HG03135 (cell line): ENCODE measurements around the gene FASTK.
"Not testable (repeated sequence)": the region's sequence is repeated elsewhere in the genome, so short reads cannot be mapped to it uniquely, and the experiment has no call there.

Experiments used
- ATAC-seq: cut with Tn5 transposase; IDR thresholded peaks from one replicate; pipeline ENCODE4 v1.9.1; 2021; ENCODE audit warnings: mild to moderate bottlenecking, moderate library complexity; ENCODE audit not compliant: unreplicated experiment

FASTK gene

DNA sequence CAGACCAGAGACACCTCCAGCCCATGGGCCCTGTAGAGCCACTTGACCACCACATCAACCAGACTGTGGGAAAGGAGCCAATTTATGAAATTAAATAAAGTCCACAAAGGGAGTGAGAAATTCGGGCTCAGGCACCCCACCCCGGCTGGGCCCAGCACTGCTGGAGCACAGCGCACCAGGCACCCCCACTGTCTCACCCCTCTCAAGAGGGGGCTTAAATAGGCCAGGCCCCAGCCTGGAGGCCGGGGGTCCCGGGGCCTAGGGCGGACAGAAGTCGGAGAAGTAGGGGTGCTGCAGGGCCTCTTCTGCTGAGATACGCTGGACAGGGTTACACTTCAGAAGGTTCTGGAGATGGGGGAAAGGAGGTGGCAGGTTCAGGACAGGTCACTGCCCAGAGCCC, 26.9 kb downstream of the FASTK start:
- ATAC-seq: no peak

- ATAC-seq: no peak
Measured at GRCh38 chr7:151053096-151053495, 27.5 kb downstream of the FASTK start.

GRCh38 chr7:151051108-151051507, 29.5 kb downstream of the FASTK start:
- ATAC-seq: no peak

- ATAC-seq: no peak
Measured at GRCh38 chr7:151048911-151049463, 31.6 kb downstream of the FASTK start.

GRCh38 chr7:151047976-151048815, 32.4 kb downstream of the FASTK start, which contains the start of gene ASIC3:
Gene ASIC3 (plus strand): TSS chr7:151048531. CDS start chr7:151048886, 355 bp downstream.
- no peak for ATAC-seq

DNA sequence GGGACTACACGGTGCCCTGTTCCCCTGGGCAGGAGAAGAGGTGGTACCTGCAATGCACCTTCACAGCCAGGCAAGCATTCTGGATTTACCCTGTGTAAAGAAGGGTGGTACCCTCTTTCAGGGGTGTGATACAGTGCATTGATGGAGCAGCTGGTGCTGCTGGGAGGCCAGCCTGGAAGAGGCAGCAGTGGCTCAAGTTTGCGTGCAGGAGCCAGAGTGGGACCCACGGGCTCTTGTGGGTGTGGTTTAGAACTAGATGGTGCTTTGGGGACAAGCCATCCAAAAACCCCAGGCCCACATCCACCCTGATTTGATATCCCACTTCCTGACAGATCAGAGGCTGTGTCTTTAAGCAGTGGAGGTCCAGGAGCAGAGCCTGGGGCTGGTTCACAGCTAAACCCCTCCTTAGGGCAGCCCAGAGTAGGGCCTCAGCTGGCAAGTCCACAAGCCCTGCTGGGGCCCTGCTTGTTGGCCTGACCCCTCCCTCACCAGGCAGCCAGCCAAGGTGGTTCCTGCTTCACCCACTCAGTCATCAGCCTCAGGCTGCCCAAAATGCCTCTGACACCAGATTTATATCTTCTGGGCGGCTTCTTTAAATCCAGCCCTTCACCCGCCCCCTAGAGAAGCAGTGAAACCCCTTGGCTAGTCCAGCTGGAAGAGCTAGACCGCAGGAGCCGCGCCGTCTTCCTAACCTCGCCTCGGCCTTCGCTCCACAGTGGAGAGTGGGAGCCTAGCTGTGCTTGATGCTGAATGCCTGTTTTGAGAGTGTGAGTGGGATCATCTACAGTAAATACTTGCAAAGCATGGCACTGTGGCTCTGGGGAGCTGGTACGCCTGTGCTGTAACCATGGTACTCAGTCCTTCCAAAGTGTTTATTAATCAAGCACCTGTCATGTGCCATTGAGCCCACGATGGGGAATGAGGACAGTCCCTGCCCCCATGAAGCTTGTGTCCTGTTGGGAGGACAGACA, 33.7 kb downstream of the FASTK start:
- ATAC-seq: no peak

- ATAC-seq: no peak
Measured at GRCh38 chr7:151045967-151046366, 34.6 kb downstream of the FASTK start.

DNA sequence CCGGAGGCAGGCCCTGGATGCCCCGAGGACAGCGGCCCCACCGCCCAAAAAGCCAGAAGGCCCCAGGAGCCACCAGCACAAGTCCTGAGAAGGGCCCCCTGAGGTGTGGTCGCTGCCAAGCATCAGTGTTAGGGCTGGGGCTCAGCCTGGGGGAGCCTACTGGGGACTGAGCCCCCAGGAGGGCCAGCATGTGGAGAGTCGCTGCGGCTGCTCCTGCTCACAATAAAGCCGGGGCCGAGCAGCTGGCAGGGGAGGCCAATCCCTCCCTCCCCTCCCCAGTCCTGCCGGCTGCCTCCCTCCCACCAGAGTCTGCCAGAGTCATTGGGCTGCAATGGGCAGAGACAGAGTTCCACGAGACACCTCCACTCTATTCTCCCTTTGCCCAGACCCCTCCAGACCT, 35.3 kb downstream of the FASTK start:
- no peak for ATAC-seq

DNA sequence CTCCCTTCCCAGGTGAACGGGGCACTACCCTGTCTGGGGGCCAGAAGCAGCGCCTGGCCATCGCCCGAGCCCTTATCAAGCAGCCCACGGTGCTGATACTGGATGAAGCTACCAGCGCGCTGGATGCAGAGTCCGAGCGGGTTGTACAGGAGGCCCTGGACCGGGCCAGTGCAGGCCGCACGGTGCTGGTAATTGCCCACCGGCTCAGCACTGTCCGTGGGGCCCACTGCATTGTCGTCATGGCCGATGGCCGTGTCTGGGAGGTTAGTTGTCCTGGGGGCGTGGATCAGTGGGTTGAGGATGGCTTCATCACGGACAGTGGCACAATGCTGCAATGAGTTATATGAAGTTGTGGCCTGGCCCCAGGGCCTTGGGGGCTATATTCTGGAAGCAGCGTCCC, 36.6 kb downstream of the FASTK start:
- no peak for ATAC-seq

DNA sequence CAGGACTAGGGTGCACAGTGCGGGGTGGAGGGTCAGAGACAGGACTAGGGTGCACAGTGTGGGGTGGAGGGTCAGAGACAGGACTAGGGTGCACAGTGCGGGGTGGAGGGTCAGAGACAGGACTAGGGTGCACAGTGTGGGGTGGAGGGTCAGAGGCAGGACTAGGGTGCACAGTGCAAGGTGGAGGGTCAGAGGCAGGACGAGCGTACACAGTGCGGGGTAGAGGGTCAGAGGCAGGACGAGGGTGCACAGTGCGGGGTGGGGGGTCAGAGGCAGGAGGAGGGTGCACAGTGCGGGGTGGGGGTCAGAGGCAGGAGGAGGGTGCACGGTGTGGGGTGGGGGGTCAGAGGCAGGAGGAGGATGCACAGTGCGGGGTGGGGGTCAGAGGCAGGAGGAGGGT, 37.2 kb downstream of the FASTK start:
- not testable (repeated sequence) for ATAC-seq

DNA sequence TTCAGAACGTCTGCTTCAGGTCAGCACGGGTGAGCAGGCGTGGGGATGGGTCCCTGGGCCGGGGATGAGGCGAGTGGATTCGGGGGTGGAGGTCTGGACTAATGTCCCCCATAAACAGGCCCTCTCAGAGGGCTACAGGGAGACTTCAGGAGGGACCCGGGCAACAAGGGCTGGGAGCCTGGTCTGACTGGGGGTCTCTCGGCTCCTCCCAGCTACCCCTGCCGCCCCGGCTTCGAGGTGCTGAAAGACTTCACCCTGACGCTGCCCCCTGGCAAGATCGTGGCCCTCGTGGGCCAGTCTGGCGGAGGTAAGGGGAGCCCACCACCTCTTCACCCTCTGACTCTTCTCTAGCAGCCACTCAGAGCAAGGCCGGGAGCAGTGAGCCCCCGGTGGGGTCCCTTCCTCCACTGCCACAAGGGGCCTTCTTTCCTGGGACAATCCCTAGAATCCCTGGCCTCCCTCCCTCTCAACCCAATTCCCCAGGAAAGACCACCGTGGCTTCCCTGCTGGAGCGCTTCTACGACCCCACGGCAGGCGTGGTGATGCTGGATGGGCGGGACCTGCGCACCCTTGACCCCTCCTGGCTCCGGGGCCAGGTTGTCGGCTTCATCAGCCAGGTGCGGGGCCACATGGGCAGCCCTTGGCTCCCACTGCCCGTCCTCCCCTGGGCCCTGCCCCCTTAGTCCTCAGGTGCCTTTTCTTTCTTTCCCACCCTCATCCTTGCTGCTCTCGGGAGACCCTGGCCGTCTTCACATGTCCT, 39.8 kb downstream of the FASTK start:
- ATAC-seq: no peak

GRCh38 chr7:151039850-151040548, 40.6 kb downstream of the FASTK start:
- ATAC-seq: no peak

- ATAC-seq: no peak
Measured at GRCh38 chr7:151038951-151039849, 41.4 kb downstream of the FASTK start.

DNA sequence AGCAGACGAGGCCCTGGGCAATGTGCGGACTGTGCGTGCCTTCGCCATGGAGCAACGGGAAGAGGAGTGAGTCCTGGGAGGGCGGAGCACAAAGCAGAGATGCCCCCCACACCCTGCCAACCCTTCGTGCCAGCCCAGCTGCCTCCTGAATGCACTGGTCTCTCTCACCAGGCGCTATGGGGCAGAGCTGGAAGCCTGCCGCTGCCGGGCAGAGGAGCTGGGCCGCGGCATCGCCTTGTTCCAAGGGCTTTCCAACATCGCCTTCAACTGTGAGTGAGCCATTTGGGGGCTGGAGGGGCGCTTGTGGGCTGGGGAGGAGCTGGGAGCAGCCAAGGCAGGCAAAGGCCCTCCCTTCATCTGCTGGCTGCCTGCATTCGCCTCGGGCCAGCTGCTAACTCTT, 44.7 kb downstream of the FASTK start:
- ATAC-seq: no peak

GRCh38 chr7:151035026-151035717, 45.4 kb downstream of the FASTK start:
- ATAC-seq: no peak

DNA sequence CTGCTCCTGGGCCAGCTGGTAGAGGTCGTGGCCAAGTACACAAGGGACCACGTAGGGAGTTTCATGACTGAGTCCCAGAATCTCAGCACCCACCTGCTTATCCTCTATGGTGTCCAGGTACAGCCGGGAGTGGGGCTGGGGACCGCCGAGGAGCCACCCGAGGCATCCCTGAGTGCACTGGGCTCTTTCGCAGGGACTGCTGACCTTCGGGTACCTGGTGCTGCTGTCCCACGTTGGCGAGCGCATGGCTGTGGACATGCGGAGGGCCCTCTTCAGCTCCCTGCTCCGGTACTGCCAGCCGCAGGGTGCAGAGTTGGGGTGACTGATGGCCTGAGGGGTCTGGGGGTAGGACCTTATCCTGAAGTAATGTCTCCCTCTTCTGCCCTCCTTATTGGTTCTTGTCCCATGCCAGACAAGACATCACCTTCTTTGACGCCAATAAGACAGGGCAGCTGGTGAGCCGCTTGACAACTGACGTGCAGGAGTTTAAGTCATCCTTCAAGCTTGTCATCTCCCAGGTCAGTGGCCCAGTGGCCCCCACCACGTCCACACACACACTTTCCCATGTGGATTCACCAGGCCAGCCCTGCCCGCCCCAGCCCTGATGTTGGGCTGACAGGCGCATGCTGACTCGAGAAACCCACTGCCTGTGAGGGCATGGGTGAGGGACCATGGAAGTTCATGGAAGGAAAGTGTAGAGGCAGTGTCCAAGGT, 46.1 kb downstream of the FASTK start:
- ATAC-seq: no peak

- no peak for ATAC-seq
Measured at GRCh38 chr7:151033864-151034249, 46.8 kb downstream of the FASTK start.
